GM19463 (cell line): ENCODE data around the gene SLC13A2.

Experiments
- ATAC-seq: cut with Tn5 transposase; IDR thresholded peaks from one replicate; pipeline ENCODE4 v1.9.1; 2021; ENCODE audit warnings: mild to moderate bottlenecking, moderate library complexity; ENCODE audit not compliant: unreplicated experiment

SLC13A2 gene

DNA sequence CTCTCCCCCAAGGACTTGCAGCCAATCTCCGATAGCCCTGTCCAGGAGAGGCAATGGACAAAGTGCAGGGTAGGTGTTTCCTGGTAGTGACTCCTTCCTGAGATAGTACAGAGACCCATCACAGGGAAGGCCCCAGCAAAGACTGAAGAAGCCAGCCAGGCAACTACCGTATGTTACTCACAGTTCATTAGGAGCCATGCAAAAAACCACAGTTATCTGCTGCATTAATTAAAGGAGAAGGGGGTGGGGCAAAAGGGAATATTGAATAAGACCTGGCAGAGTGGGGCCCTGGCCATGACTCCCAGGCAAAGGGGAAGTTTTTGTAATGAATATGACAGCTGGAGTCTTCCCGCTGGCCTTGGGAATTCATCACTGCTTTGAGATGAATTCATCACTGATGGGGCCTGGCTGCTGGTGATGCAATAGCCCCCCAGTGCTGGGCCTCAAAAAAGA lies 2.5 kb upstream of the SLC13A2 start:
- ATAC-seq = no peak

DNA sequence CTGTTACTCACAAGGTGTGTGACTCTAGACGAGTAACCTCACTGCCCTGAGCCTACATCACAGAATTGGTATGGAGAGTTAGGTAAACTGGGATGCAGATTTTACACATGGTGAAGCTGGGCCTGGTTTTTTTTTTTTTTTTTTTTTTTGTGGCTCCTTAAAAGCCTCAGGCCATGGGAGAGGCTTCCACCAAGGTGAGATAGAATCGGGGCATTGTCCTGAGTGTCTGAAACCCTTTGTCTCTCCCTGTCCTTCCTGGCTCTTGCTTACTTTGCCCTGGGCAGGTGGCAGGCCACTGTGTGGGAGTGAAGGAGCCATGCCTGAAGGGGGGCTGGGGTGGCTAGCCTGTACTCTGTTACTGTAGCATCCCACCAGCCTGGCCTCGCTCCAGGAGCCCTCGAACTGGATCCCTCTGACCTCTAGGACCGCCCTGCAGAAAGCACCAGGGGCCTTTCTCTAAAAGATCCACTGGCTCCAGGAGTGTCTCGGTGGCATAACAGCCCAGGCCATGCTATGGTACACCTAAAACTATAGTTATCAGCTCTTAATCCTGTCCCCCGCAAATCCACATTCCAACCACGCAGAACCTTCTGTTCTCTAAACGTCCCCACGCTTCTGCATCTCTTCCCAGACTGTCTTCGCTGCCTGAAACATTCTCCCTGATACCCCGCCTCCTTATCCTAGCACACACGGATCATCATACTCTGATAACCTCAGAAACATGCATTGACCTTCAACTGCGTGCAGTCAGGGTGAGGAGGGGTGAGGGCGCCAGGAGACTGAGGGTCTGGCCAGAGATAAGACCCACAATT lies 1.7 kb upstream of the SLC13A2 start:
- no peak for ATAC-seq

DNA sequence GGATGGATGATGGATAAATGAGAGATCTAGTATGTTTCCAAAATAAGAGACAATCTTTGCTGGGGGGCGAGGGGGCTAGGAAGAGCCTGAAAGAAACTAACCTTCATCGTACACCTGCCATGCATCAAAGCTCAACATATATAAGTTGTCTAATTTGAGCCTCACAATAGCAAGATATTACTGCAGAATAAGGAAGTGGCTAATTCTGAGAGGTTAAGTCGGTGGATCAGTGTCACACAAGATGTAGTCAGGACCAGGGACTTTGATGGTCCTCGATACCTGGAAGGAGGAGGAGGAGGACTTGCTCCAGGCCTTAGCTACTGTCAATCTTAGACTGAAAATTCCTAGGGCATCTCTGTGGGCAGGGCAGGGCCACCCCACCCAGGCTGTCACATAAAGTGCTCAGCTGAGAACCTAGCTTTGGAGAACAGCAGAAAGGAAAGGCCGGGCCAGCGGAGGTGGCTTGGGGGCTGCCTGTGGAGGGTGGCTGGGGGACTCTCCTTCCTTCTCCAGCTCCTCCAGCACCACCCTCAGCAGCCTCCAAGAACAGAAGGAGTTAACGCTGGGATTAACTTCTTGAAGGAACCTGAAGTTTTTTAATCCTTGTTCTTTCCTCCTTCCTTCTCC lies 460 bp upstream of the SLC13A2 start:
- ATAC-seq = no peak

DNA sequence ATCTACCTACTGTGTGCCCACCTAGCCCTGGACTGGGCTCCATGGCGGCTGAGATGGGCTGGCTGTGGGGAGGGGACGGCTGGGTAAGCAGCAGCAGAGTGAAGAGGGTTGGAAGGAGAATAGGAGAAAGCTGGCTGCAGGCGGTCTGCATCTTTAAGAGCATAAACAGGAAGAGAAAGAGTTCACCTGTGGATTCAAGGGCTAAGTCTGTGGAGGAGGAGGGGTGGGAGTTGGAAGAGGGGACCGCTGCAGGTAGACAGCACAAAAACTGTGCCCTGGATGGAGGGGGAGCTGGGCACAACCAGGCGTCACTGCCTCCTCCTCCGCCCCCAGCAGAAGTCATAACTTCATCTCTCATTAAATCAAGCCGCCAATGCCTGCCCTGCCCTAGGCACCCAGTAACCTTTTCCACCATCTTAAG lies 677 bp downstream of the SLC13A2 start:
- ATAC-seq = no peak

DNA sequence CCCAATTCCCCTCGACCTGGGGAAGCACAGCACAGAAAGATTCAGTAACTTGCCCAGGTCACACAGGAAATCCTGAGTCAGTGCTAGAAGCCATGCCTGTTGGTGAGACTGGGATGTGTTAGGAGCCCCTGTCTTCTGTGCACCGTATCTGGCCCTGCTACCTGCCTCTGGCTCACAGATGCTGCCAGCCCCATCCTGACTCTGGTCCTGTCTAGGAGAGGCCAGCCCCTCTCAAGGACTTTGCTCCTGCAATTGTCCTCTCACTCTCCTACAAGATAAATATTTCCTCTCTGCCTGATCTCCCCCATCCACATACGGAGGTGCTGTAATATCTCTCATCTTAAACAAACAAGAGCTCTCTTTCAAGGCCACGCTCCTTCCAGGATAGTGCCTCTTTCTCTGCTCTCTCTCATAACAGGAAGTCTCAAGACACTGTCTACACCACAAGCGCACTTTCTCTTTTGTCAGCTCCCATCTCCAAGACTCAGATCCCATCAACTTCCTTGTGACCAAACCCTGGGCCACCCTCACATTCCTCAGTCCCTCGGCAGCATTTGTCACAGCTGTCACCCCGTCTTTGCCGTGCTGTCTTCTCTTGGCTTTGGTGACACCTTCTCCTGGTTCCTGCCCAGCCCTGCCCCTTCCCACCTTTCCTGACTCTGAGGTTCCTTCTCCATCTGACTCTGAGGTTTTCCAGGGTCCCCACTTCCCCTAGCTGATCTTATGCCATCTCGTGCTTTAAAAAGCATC lies 1.9 kb downstream of the SLC13A2 start:
- no peak for ATAC-seq

DNA sequence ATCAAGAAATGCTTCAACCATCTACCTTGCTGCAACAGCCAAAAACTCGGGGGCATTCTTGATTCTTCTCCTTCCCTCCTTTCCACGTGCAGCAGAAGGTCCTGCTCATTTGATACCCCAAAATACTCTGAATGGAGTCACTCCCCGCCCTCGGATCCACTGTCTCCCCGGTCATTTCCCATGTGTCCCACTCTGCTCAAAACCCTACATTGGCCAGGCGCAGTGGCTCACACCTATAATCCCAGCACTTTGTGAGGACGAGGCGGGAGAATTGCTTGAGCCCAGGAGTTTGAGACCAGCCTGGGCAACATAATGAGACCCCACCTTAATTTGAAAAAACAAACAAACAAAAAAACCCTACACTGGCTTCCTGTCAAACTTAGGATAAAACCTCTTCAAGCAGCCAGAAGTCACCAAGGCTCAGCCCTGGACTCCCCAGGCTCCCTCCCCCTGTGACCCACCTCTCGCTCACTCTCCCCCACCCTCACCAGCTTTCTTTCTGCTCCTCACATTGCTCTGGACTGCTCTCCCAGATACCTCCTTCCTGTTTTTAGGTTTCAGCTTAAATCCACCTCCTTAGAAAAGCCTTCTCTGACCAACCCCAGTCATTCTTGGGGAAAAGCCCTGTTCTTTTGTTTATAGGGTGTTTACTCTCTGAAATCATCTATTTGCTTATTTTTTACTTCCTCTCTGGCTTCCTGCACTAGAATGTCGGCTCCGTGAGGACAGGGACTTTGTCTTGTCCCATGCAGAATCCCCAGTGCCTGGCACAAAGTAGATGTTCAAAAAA lies 2.8 kb downstream of the SLC13A2 start:
- ATAC-seq = no peak

DNA sequence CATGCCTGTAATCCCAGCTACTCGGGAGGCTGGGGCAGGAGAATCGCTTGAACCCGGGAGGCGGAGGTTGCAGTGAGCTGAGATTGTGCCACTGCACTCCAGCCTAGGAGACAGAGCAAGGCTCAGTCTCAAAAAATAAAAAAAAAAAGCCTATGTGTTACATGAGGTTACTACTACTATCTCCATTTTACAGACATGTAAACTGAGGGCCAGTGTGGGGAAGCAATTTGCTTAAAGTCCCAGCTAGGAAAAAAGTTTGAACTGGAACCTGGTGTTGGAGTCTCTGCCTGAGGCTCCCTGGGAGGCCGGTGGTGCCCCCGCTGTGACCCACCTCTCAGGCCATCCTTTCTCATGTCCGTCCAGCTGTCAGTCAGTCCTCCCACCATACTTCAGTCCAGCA lies 4.5 kb downstream of the SLC13A2 start:
- ATAC-seq = no peak

DNA sequence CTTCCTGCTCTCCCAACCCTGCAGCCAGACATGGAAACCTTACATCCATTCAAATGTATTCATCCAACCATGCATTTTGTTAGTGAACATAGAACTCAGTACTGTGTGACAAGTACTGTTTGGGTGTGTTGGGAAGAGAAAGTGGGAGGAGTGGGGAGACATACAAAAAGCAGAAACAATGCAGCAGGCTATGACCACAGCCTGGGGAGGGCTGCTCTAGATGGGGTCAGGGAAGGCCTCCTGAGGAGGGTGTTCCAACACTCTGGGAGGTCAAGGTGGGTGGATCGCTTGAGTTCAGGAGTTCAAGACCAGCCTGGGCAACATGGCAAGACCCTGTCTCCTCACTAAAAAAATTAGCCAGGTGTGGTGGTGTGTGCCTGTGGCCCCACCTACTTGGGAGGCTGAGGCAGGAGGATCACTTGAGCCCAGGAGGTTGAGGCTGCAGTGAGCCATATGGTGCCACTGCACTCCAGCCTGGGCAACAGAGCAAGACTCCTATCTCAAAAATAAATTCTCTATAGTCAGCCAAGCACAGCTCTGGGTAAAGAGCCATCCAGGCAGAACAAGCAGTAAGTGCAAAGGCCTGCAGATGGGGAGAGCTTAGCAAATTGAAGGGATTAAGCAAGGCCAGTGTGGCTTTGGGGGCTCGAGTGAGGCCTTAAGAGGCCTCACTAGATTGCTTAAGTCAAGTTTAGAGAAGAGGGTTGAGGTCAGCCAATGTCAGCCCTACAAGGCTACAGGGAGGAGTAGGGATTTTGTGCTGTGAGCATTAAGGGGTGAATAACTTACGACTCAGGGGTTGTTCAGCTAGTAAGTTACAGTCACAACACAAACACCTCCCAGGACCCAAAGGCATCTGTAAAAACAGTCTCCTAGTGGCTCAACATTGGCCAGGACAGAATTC lies 5.5 kb downstream of the SLC13A2 start:
- ATAC-seq = no peak

DNA sequence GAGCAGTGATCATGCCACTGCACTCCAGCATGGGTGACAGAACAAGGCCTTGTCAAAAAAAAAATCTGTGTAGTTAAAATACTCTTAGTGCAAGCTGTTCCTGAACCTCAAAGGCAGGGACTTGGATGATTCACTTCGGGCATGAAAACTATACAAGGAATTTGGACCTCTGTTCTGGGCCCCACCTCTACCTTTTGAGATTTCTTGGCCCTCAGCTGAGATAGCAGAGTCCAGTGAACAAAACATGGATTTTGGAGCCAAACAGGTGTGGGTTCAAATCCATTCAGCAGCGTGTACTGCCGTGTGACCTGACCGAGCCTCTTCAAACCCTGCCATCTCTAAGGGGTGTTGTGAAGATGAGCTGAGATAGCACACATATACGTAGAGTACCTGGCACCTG lies 6.8 kb downstream of the SLC13A2 start:
- ATAC-seq = no peak

DNA sequence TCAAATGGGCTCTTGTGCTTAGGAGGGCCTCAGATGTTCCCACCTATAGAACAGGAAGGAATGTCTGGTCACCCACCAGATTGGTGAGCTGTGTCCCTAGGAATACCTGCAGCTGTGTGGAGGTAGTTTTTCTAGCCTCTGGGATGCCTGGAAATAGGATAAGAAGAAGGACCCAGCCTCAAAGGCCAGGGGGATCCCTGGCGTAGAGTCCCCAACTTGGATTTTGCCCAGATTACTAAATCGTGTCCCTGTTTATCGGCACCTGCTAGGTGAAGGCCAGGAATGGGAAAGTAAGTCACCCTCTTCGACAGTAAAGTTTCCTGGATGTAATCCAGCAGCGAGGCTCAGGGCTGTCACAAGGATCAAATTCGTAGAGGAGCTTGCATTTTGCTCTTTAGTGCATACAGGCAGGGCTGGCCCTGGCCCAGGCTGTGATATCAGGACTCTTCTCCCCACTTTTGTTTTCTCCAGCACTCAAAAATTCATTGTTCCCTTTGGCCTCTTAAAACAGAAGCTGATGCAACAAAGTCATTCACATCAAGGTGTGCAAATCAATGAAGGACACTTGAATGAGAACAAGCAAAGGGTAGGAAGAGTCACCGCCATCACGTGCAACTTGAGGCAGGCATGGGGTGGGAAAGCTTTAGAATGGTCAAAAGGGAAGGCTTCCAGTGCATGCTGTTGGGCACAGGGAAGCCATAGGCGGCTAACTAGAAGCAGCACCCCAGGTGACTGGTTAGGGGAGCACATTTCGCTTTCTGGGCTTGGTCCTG lies 7.5 kb downstream of the SLC13A2 start:
- no peak for ATAC-seq

DNA sequence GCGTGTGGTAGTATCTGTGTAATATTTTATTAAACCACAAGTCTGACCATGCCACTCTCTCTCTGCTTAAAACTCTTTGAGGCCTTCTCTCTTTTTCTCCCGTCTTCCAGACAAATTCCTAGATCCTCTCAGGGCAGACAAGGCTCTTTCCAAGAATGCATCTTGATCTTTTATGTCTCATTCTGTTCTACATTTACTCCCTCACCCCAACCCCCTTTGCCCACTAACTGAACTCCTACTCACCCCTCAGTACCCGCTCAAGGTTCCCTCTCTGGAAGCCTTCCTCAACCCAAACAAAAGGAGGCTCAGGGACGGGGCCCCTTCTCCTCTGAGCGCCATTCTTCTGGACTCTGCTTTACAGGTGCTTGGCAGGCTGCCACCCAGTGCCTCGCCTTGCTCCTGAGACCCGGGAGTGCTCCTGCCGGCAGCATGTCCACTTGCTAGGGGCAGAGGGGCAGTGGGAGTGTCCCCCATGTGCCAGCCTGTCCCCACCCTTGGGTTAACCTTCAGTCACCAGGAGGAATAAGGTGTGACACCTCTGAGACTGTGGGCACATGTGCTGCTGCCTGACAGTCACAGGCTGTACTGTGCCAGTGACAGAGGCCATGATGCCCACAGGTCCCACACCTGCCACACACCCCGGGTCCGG lies 9.2 kb downstream of the SLC13A2 start:
- ATAC-seq = no peak

DNA sequence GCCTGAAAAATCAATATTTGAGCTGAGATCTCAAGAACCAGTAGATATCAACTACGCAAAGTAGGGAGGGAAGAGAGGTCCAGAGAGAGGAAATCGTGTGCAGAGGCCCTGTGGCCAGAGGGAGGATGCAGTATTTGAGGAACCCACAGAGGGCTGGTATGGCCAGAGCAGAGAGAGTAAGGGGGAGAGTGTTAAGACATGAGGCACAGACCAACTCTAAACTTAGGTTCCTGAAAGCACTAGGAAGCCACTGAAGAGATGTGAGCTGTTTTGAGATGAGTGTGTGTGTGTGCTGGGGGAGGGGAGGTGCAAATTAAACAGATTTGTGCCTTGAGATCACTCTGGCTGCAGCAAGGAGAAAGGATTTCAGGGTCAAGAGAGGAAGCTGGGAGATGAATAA lies 10.9 kb downstream of the SLC13A2 start:
- ATAC-seq = peak; percentile 83

DNA sequence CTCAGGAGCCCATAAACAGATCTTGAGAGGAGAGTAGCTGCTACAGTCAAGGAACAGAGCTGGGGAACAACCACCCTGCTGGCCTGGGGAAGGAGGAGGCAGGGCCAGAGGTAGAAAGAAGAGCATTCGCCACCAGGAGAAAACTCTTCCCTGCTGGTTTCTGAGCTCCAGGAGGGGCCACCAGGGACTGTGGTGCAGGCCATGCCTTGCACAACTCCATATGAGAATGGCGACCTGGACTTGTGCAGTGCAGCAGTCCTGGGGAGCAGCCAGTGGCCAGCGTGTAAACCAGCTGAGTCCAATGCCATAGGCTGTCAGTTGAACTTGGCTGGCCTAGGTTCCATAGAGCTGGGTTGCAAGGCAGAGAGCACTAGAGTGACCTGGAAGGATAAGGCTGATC lies 11.6 kb downstream of the SLC13A2 start:
- ATAC-seq = no peak

DNA sequence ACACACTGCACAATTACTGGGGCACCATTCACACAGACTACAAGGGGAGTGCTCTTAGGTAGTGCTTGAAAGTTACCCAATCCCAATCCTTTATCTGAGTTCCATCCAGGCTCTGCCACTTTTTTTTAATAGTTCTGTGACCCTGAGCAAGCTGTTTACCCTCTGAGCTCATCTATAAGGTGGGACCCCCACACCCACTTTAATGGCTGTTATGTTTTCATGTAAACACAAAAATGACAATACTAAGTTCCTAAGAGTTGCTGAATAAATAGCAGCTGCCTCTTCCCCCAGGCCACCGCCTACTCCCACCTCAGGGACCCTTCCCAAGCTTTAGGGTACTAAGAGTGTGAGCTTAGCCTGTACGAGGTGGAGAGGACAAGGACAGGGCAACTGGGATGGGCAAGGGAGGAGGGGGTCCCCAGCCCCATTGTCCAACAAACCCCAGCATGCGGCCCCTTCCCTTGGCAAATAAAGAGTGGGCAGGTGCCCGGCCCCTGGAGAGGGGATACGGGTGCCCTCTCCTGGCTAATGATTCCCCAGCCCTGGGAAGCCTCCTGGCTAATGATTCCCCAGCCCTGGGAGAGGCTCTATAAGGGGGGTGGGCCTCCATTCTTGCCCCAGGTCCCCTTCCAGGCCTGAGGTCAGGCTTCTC lies 14.6 kb downstream of the SLC13A2 start:
- no peak for ATAC-seq

DNA sequence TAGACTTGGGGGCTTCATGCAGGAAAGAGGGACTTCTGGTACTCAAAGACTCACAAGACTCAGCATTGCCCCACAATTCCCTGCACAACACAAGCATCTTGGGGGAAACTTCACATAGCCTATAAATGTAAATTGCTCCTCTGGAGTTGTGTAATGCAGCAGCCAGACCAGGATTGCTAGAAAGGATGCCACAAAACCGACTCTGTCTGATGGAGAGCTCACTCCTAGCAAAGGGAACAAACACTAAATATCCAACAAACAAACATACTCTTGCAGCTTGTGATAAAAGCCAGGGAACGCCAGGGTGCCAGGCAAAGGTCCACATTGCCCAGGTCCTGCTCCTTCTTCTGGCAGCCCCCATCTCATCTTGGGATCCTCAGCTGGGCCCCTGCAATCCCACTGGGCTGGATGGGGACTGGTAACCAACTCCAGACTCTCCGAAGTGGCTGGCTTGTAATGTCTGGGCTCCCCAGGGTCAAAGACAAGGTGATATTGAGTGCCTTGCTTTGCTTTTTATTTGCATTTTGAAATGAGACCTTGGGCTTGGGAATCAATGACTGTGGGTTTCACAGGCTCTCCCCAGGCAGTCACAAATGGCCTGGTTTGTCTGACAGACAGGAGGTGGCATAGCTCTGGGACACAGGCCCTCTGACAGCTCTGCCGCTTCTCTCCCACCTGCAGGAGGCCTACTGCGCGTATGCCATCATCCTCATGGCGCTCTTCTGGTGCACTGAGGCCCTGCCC lies 15.3 kb downstream of the SLC13A2 start:
- no peak for ATAC-seq

DNA sequence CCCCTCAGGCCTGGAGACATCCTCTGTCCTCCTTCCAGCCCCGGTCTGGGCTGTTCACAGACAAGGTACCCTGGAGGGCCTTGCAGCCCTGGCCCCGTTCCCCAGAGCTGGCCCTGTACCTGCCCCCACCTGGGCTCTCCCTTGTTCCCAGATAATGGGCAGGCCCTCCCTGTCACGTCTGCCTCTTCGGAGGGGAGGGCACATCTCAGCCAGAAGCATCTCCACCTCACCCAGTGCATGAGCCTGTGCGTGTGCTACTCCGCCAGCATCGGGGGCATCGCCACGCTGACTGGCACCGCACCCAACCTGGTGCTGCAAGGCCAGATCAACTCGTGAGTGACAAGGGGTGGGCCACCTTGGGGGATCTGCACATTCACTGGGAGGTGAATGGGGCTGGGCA lies 17.8 kb downstream of the SLC13A2 start:
- no peak for ATAC-seq

DNA sequence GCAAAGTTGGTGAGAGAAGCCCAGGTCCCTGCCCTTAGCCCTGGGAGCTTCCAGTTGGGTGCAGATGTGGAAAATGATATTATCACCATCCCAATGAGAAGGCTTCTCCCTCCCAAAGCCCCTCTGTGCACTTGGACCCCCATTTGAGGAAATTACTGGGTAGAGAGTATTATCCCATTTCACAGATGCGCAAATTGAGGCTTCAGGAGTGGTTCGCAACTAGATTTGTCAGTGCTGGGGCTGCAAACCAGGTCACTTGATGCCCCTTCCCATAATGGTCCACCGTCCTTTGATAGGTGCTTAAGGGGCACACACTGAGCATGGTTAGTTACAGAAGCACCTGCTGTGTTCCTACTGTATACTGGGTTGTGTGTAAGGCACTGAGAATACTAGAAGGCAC lies 18.4 kb downstream of the SLC13A2 start:
- ATAC-seq = no peak
